Stimulated activated CD4-positive, alpha-beta T cell treated with anti-CD3 and anti-CD28 coated beads, TNF-alpha, amount 100 ng/mL, for 4 hours (primary cell): ENCODE results near the gene DDX31.

Source experiments
- DNase-seq, 3 experiments: peaks; one replicate each; pipeline ENCODE4 v3.0.0-alpha.2; 2020; ENCODE audit warnings: low read depth in 3 of 3

Gene DDX31

DNA sequence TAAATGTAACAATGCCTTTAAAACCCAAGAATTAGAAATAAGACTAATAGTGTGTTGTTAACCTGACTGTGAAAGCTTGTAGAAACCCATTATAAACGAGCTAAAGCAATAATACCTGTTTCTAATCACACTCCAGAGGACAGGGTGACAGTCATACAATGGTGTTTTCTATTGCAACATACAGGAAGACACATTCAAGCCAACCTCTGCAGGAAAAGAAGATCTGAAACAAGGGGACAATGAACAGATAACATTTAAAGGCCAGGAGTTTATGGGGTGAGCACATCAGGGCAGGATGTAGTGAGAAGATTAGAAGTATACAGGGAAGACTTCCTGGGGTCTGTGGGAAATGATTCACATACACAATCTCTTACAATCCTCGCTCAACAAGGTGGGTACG lies 73.6 kb downstream of the DDX31 start:
- no peak for DNase-seq

- no peak for DNase-seq
Observed at GRCh38 chr9:132595319-132595718, 74.5 kb downstream of the DDX31 start.

DNA sequence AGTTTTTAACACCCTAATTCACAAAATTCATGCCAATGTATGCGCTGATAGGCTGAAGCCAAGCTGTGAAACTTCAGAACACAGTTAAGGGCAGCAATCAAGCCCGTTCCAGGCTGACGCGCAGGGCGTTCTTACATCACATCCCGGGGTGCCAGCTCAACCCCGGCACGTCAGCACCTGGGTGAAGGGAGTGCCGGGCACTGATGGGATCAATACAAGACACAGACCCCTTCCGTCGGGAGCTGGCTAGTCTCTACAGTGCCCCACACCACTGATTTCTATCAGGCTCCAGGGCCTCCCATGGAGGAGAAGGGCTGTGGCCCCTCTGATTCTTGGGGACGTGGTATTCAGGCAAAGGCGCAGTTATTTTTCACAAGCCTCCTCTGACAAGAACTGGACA lies 75.4 kb downstream of the DDX31 start:
- no peak for DNase-seq

DNA sequence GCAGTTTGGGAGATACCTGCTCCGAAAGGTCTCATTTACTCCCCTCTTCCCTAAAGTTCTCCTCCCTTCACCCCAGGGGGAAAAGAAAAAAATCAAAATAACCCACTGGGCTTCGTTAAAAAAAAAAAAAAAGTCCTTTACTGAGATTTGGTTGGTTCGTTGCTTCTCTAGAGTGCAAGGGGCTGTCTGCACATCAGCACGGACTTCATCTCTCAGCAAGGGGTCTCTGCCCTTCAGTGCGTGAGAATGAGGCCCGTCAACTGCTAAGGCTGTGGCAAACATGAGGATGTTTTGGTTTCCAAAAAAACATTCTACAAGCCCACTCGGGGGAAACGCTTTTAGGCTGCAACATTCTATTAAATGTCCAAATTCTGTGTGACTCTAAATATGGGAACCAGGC lies 77.3 kb downstream of the DDX31 start:
- DNase-seq: no peak

- DNase-seq: no peak
Observed at GRCh38 chr9:132591751-132592314, 78.0 kb downstream of the DDX31 start.

- DNase-seq: no peak
Observed at GRCh38 chr9:132591244-132591643, 78.5 kb downstream of the DDX31 start.

GRCh38 chr9:132590318-132591182 lies 79.2 kb downstream of the DDX31 start:
- DNase-seq: no peak

- no peak for DNase-seq
Observed at GRCh38 chr9:132590037-132590317, 79.8 kb downstream of the DDX31 start.

DNA sequence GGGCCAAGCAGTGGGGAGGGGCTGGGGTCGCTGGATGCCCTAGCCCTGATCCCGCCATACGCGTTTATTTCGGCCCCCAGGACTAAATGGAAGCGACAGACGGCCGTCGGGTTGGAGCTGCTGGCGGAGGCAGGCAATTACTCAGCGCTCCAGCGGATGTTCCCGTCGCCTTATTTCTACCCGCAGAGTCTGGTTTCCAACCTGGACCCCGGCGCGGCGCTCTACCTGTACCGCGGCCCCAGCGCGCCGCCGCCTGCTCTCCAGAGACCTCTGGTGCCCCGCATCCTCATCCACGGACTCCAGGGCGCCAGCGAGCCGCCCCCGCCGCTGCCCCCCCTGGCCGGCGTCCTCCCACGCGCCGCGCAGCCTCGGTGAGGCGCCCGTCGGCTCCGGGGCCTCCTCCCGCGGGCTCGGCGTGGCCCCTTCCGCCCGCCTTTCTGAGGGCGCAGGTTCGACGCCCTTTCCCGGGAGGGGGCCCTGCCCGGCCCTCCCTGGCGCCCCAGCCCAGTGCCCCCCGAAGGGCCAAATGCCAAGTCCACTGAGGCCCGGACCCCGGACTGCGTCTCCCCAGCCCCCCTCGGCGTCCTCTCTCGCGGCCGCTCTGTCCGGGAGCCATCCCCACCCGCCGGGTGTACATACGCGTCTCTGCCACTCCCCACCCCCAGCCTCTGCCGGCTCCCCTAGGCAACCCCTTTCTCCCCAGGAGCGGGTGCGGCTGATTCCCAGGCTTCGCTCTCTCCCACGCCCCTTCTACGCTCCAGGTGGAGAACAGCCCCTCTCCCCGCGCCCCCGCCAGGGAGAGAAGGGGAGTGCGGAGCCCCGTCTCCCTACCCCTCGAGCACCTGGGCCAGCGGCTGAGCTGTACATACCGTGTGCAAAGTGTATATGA lies 80.4 kb downstream of the DDX31 start:
- DNase-seq: no peak

GRCh38 chr9:132588501-132589147 lies 81.2 kb downstream of the DDX31 start:
- DNase-seq: no peak

DNA sequence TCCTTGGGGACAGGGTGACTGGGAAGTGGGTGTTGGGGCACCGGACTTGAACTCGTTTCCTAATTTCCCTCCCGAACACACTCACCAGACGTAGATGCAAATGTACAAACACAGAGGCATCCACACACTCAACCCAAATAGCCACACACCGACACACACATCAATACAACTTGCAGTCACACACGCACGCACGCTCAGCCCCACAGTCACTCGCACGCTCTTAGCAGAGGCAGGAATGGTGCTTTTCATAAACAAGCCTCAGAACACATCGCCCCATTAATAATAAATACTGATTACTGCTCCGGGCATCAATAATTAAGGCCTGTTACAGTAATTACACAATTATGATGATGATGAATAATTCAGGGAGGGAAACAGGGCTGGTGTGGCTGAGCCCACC lies 81.7 kb downstream of the DDX31 start:
- DNase-seq: no peak

DNA sequence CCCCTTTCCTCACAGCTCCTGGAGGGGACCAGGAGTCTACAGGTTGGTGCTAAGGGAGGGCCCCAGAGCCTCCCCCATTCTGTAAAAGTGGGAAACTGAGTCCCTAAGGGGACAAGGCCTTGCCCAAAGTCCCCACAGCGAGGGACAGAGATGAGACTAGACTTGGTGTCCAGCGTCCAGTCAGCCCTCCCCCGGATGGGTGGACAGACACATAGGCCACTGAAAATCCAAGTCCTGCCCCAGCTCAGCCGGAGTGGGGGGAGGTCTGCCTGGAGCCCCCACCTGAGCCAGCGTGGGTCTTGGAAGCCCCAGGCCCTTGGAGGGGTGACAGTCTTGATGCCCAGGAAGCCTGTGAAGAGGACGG lies 82.2 kb downstream of the DDX31 start:
- DNase-seq: no peak

DNA sequence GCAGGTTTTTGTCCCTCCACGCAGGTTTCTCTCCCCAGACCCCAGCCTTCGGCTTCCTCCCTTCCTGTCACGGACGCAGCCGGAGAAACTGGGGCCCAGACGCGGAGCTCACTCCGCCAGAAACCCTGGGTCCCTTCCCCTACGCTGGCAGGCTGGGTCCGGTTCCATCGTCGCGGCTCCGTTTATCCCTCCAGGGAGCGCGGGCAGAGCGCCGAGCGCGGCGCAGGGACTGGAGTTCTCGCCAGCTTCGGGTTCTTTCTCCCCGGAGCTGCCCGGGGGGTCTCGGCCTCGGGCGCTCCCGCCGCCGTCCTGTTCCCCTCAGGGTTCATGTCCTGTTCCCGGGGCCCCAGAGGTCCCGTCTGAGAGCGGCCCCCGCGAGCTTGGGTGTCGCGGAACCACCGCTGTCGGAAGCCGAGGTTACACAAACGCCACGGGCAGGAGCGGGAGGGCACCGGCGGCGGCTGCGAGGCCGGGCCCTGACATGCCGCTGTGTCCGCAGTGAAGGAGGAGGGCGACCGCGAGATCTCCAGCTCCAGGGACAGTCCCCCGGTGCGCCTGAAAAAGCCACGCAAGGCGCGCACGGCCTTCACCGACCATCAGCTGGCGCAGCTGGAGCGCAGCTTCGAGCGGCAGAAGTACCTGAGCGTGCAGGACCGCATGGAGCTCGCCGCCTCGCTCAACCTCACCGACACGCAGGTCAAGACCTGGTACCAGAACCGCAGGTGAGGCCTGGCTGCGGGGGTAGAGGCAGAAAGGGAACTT lies 82.8 kb downstream of the DDX31 start:
- DNase-seq: no peak

DNA sequence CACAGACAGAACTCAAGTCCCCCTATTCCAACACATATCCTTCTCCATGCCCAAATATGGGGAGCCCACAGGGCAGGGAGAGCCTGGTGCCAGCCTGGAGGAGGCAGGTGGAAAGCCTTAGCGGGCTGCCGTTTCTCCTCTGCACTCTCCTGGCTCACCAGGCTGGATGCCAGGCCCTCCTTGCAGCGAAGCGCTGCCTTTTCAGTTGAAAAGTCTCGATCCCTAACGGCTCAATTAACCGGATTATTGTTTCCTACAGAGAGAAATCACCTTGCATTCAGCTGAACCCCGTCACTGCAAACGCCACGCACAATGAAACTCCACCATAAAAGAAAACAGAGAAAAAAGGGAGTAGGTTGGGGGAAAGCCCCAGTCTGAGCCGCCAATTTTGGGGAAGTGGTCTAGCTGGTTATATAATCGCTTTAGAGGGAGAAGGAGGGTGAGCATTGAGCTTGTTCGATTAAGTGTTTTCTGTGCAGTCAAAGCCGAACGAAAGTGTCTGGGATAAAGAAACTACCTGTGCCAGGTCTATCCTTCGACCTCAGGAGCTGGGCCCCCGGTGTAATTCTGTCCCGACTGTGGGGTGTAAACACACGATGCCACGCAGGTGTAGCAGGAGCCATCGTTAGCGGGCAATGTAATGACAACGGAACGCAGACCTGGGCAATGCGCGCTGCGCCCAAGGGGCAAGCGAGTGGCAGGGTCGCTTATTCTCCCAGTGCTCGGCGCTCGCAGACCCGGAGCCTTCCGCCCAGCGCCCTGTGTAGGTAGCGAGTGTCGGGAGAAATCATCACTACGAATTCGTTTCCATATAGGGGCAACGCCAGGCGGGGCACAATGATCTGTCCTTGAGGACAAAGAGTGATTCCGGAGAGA lies 83.6 kb downstream of the DDX31 start:
- no peak for DNase-seq

DNA sequence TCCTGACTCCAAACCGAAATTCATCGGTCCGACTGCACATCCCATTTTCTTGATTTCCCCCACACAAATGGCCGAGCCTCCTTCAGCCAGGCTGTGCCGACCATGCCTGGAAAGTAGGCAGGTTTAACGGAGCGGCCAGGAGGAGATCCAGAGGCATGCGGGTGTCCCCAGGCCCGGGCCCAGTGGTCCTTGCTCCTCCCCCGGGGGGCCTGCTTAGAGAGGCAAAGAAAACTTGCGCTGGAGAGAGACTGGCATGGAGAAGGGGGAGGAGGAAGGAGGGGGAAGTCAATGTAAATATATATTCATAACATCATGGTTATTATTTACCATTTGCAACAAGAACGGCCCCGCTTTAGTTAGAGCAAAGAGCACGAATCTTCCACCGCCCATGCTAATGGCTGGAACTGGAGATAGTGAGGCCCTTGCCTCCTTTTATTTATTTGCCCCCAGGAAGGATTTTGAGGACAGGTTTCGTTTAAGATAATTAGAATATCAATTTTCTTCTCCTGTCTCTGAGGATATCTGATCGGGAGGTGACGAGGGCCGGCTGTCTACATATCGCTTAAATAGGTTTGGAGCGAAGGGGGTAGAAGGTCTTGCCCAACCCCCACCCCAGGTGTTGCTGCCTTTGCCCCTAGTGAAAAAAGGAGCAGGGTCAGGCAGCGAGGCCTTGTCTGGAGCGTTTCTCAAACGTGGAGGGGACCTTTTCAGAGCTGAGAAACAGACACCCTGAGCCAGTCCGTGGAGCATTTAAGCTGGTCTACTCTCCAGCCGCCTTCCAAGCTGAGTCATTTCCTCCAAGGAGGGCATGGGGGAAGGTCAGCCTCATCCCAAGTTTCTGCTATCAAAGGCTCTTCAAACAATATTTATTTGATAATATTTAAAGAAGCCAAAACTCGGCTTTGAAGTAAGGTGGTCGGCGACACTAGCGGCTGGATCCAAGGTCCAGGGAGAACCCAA lies 84.9 kb downstream of the DDX31 start:
- DNase-seq: no peak

DNA sequence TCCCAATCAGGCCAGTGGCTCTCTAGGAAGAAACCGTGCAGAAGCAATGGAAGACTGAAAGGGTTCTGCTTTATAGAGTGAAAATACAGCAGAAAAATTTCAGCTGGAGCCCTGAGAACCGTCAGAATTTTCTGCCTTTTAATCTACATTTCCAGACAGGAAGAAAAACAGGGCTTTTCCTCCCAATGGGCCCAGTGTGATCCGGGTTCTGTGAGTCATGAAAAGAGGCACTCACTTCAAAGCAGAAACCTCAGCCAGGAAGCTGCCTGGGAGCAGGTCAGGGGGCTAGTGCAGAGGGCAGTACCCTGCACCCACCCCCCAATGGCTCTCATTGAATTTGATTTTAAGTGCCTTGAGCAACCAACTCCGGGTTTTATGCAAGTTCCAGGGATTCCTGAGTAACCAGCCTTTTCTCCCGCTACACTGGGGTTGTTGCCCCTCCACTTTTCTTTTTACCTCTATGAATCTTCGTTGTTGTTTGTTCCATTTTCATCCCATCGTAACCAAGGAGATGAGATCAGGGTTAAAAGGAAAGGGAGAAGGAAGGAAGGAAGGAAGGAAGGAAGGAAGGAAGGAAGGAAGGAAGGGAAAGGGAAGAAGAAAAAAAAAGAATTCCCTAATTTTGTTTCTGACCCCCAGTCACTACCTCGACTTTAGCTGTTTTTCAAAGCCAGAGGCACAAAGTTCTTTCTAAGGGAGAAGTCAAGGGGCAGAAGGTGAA lies 86.0 kb downstream of the DDX31 start:
- no peak for DNase-seq

GRCh38 chr9:132582786-132583583 lies 86.8 kb downstream of the DDX31 start:
- no peak for DNase-seq

GRCh38 chr9:132582276-132582785 lies 87.5 kb downstream of the DDX31 start, which contains the start of gene BARHL1:
TSS of gene BARHL1 (plus strand) at chr9:132582606. CDS start at chr9:132582798, 192 bp downstream.
- DNase-seq: no peak
